Progenitor cell of endocrine pancreas (in vitro differentiated cells): ENCODE measurements around the gene DCAF4L1. TPM values are rescaled to one million over a fixed set of nuclear protein-coding genes. Genes with fewer than 3 reads are reported as not detected.

ENCODE experiments used
- DNase-seq: peaks from one replicate; pipeline ENCODE4 v3.0.0; 2021; ENCODE audit warnings: low spot score; ENCODE audit not compliant: unreplicated experiment
- H3K27ac Mint-ChIP-seq: 2 replicates; pipeline ENCODE4 v1.8.0; 2021; ENCODE audit warnings: mild to moderate bottlenecking, moderate library complexity, mixed read lengths
- H3K27me3 Mint-ChIP-seq: 2 replicates; pipeline ENCODE4 v1.8.0; 2021; ENCODE audit warnings: mixed read lengths
- H3K36me3 Mint-ChIP-seq: 2 replicates; pipeline ENCODE4 v1.8.0; 2022; ENCODE audit warnings: mixed read lengths; ENCODE audit not compliant: insufficient read depth
- H3K4me1 Mint-ChIP-seq: 2 replicates; pipeline ENCODE4 v1.8.0; 2021; ENCODE audit warnings: low read depth, mixed read lengths
- H3K4me3 Mint-ChIP-seq: 2 replicates; pipeline ENCODE4 v1.8.0; 2021; ENCODE audit warnings: low read depth, mild to moderate bottlenecking, moderate library complexity, mixed read lengths
- H3K9me3 Mint-ChIP-seq: 2 replicates; pipeline ENCODE4 v1.8.0; 2021; ENCODE audit warnings: low read depth, mixed read lengths
- CTCF ChIP-seq: fragments of 200-600 bp; sonication (generic); IDR thresholded peaks from one replicate; pipeline ENCODE4 v1.5.0; 2021; ENCODE audit warnings: antibody characterized with exemption, mild to moderate bottlenecking; ENCODE audit not compliant: unreplicated experiment
- total RNA-seq: library from RNA; stranded (reverse); gene quantifications from 2 replicates; pipeline ENCODE4 v1.2.1, GENCODE V29; 2021

Gene DCAF4L1
- total RNA-seq, 1 donor from 2014 or later = 0.17 TPM

GRCh38 chr4:41935652-41936021, 45.9 kb upstream of the DCAF4L1 start:
- Mint-ChIP-seq H3K9me3 (peaks cover 5% of the 10 kb centered on the region), H3K36me3 (peaks cover 7% of the 10 kb centered on the region), H3K4me3 (peak overlapping the region; percentile 100), H3K4me1 (peaks cover 24% of the 10 kb centered on the region), H3K27me3 (peaks cover 3% of the 10 kb centered on the region), H3K27ac (peak overlapping the region; percentile 99)
- DNase-seq = no peak
- TF ChIP-seq CTCF = no peak

GRCh38 chr4:41939016-41939626, 42.4 kb upstream of the DCAF4L1 start:
- peaks cover 9% of the 10 kb centered on the region for H3K36me3 Mint-ChIP-seq
- H3K4me1 Mint-ChIP-seq = peaks cover 24% of the 10 kb centered on the region
- H3K27me3 Mint-ChIP-seq = no peaks in the 10 kb centered on the region
- DNase-seq = no peak
- peaks cover 5% of the 10 kb centered on the region for H3K9me3 Mint-ChIP-seq
- H3K27ac Mint-ChIP-seq = no peak overlapping the region
- no peak overlapping the region for H3K4me3 Mint-ChIP-seq
- TF ChIP-seq CTCF = no peak

GRCh38 chr4:41940834-41941233, 40.7 kb upstream of the DCAF4L1 start:
- no peak overlapping the region for H3K27ac Mint-ChIP-seq
- peaks cover 9% of the 10 kb centered on the region for H3K36me3 Mint-ChIP-seq
- H3K4me3 Mint-ChIP-seq = no peak overlapping the region
- DNase-seq = no peak
- no peaks in the 10 kb centered on the region for H3K9me3 Mint-ChIP-seq
- no peaks in the 10 kb centered on the region for H3K27me3 Mint-ChIP-seq
- peaks cover 13% of the 10 kb centered on the region for H3K4me1 Mint-ChIP-seq
- no peak for TF ChIP-seq CTCF

GRCh38 chr4:41943506-41943905, 38.0 kb upstream of the DCAF4L1 start:
- no peaks in the 10 kb centered on the region for H3K27me3 Mint-ChIP-seq
- TF ChIP-seq CTCF = no peak
- H3K4me1 Mint-ChIP-seq = no peaks in the 10 kb centered on the region
- peaks cover 9% of the 10 kb centered on the region for H3K36me3 Mint-ChIP-seq
- no peak overlapping the region for H3K4me3 Mint-ChIP-seq
- H3K9me3 Mint-ChIP-seq = no peaks in the 10 kb centered on the region
- H3K27ac Mint-ChIP-seq = no peak overlapping the region
- DNase-seq = no peak

- no peaks in the 10 kb centered on the region for H3K27me3 Mint-ChIP-seq
- H3K9me3 Mint-ChIP-seq = no peaks in the 10 kb centered on the region
- no peak for DNase-seq
- H3K4me1 Mint-ChIP-seq = no peaks in the 10 kb centered on the region
- H3K36me3 Mint-ChIP-seq = peaks cover 7% of the 10 kb centered on the region
- H3K27ac Mint-ChIP-seq = no peak overlapping the region
- H3K4me3 Mint-ChIP-seq = no peak overlapping the region
- no peak for TF ChIP-seq CTCF
These were observed 37.5 kb upstream of the DCAF4L1 start for GRCh38 chr4:41944089-41944488.
